GM19455 (cell line): Measurements from ENCODE around the gene SERPINA4.
"Not testable (repeated sequence)": the region's sequence is repeated elsewhere in the genome, so short reads cannot be mapped to it uniquely, and the experiment has no call there.

ENCODE experiments used
- ATAC-seq: cut with Tn5 transposase; IDR thresholded peaks from one replicate; pipeline ENCODE4 v1.9.1; 2021; ENCODE audit not compliant: unreplicated experiment

SERPINA4 gene

DNA sequence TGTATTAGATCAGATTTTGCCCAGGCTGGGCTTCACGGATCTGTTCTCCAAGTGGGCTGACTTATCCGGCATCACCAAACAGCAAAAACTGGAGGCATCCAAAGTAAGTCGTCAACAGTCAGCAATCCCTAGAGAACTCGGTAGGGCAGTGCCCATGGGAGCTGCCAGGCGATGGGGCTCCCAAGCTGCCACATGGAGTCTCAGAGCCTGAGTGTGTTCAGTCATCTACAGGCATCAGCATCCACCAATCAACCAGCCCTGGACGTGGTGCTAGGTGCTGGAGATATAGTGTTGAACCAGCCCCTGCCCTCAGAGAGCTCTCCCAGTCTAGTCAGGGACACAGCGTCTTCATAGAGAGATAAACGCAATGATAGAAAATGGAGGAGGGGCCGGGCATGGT is 6.9 kb downstream of the SERPINA4 start:
- ATAC-seq = no peak

DNA sequence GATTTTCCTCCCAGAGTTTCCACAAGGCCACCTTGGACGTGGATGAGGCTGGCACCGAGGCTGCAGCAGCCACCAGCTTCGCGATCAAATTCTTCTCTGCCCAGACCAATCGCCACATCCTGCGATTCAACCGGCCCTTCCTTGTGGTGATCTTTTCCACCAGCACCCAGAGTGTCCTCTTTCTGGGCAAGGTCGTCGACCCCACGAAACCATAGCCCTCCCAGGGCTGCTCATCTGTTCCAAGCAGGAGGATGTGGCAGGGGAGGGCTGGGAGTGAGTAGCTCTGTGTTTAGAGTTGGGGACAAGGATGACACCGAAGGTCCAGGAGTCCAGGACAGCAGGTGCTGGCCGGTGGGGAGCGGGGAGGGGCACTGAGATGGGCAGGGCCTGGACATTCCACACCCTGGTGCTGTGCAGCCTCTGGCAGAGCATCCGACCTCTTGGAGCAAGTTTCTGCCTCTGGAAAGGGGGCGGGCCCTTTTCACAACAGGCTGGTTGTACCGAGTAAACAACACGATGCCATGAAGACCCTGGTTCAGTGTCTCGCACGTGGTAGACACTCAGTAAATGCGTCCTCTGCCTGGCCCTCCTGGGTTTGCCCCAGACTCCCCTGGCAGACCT is 8.2 kb downstream of the SERPINA4 start:
- ATAC-seq = no peak

DNA sequence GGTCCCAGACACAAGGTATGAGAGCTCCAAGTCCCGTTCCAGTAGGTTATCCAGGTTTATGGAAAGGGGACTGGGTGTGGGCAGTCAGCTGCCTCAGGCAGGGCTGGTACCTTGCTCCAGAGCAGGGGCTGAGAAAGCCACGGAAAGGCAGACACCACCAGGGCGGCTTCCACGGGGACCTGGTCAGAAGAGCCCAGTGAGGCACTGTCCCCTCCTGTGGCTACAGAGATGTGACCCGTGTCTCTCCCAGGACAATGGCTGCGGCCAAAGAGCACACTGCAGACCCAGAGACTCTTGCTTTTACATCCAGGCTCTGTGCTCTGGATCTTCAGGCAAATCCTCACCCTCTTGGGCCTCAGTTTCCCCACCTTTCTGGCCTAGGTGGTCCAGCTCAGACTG is 8.8 kb downstream of the SERPINA4 start:
- ATAC-seq = no peak

DNA sequence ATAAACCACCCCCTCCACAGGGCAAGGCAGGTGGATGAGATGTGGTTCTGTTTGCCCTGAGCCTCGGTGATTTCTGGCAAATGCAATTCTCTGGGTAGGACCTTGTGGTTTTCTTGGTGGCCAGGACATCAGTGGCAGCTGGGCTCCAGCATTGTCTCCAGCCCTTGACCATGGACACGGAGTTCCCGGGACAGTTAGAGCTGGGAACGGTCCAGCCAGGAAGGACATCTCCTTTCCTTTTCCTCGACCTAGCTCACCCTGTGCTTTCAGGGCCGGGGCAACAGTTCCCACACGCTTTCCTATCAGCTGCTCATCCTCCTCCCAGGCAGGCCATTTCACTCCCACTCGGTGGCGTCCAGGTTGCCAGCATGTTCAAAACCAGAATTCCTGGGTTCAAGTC is 9.2 kb downstream of the SERPINA4 start:
- ATAC-seq = no peak

DNA sequence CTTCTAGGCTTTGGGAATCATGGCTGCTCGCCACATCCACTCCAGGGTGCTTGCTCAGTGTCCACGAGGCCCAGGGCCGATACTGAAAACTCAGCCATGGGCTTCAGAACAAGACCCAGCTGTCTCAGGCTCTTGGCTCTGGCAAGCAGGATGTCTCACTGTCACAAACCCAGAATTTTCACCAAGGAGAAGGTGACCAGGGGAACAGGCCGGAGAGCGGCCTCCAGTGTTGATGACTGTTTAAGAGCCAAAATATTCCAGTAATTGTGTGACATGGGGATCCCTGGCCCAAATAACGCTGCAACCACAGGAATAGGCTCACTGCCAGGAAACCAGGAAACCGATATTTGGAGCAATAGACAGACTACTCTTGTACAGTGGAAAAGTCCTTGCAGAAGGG is 10.2 kb downstream of the SERPINA4 start:
- no peak for ATAC-seq

DNA sequence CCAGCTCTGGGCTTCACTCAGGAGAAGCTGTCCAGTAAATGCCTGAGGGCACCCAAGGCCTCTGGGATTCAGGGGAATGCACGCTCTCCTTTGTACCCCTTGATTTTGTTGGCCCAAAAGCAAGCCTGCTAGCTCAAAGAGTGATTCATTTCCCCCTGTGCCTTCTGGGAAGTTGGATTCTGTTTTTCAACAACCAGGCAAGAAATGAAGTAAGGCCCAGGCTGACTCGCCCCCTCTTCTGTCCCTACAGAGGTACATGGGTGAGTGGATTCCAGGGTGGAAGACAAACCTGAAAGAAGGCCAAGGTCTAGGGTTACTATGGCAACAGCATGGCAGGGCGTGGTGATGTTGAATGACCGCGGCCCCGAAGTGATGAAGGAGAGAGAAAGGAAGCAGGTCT is 10.7 kb downstream of the SERPINA4 start:
- no peak for ATAC-seq

DNA sequence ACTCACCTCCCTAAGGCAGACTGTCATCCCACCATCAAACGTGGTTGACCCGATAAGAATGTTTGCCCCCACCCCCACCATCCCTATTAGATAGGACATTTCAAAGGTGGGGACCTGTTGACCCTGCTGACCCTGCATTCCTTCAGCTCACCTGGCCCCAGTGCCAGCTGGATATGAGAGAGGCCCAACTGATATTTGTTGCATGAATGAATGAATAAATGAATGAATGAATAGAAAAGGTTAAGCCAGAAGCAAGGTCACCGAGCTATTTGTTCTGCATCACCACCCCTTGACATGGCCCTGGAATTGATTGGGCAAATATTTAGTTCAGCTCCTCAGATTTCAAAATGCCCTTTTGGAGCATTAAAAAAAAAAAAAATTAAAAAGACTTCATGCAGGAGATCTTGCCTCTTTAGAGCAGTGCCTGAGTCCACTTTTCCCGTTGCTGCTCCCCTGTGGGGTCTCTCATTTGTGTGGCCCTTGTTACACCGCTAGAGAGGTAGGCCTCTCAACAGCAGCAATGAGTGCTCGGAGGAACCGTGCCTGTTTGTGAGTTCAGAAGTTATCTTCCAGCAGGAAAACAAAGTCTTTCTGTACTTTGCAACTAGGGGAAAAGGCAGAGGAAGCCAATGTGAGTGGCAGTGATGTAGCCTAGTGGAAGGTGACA is 11.5 kb downstream of the SERPINA4 start:
- no peak for ATAC-seq

DNA sequence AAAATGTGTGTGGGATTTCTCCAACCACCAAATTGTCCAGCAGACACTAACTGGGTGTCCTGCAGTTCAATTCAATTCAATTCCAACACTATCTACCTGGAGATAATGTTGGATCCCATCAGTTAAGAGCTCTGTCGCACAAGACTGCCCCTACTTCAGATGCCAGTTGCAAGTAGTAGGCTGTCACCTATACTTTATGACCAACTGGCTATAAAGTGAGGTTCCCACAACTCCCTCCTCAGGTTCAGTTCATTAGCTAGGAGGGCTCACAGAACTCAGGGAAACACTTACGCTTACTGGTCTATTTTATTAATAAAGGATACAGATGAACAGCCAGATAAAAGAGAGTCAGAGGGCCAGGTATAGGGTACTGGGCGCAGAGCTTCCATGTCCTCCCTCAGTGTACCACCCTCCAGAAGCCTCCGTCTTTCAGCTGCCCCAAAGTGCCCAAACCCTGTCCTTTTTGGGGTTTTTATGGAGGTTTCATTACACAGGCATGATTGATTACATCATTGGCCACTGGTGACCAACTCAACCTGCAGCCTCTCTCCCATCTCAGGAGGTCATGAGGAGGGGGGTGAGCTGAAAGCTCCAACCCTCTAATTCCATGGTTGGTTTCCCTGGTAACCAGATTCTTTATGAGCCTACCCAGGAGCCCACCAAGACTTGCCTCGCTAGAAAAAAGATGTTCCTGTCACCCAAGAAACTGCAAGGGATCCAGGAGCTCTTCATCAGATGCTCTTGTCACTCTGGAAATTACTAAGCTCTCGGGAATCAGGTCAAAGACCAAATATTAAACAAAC is 12.4 kb downstream of the SERPINA4 start:
- no peak for ATAC-seq

DNA sequence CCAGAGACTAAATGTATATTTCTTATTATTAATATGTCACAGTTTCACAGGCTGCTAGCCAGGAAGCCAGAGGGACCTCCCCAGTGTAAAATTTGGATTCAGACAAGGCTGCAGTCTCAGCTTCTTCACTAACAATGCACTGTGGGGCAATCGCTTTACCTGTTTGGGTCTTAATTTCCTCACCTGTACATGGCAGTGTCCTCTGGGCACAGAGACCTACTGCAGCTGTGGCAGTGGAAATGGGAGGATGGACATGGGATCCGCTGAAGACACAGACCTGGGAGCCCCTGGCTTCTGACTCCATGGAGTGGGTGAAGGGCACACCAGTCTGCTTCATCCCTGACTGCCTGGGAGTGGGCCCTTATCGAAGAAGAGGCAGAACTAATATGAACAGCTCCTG is 13.1 kb downstream of the SERPINA4 start:
- no peak for ATAC-seq

DNA sequence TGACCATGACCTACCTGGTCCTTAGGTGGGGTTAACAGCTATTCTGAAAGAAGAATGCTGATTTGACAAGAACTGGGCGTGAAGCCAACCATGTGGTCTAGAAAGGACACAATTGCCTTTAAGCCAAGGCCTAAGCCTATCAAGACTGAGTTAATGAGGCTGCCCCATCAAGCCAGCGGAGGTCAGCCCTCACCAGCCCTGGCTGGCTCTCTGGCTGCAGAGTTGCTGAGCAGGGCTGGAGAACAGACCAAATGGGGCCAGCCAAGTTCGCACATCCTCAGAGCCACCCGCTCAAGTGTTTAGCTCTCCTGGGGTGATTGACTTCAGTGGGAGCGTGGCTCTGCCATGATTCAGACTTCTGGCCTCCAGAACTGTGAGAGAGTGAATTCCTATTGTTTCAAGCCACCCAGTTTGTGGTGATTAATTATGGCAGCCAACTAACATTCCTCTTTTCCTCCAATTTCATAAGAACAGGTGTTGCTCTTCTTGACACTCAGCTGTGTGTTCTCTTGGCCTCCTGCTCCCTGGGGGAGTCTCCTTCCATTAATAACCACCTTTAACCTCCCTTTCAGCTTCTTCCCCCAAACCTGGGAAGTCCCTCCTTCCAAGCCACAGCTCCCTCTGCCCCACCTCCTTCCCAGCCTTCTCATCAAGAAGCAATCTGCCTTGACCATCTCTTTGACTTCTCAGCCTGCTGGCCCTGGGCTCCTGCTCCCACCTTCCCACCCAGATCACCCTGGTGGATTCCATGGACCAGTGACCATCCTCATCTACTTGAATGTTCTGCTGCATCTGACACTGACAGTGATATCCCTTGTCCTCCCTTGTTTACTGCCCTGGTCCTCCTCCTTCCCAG is 14.7 kb downstream of the SERPINA4 start:
- ATAC-seq = no peak

DNA sequence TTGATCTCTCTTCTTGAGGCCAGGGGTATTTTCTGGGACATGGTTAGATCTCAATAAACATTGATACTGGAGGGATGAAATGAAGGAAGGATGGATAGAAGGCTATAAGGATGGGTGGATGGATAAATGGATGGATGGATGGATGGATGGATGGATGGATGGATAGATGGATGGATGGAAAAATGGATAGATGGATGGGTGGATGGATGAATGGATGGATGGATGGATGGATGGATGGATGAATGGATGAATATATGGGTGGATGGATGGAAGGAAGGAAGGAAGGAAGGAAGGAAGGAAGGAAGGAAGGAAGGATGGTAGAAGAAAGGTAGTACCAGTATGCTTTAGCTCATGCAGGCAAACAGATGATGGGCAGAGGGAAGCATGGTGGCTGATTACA is 16.2 kb downstream of the SERPINA4 start:
- ATAC-seq = not testable (repeated sequence)

DNA sequence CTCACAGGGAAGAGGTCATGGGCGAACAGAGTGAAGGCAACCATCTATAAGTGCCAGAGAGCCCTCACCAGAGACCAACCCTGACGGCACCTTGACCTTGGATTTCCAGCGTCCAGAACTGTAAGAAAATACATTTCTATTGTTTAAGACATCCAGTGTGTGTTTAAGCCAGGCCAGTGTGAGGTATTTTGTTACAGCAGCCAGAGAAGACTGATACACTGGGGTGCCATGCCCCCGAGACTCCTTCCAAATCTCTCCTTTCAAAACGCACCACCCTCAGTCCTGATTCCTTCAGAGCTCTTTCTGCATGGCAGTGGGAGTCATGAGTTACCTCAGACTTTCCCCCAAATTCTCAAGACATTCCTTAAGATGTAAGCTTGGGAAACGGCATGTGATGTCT is 17.5 kb downstream of the SERPINA4 start:
- ATAC-seq = no peak

DNA sequence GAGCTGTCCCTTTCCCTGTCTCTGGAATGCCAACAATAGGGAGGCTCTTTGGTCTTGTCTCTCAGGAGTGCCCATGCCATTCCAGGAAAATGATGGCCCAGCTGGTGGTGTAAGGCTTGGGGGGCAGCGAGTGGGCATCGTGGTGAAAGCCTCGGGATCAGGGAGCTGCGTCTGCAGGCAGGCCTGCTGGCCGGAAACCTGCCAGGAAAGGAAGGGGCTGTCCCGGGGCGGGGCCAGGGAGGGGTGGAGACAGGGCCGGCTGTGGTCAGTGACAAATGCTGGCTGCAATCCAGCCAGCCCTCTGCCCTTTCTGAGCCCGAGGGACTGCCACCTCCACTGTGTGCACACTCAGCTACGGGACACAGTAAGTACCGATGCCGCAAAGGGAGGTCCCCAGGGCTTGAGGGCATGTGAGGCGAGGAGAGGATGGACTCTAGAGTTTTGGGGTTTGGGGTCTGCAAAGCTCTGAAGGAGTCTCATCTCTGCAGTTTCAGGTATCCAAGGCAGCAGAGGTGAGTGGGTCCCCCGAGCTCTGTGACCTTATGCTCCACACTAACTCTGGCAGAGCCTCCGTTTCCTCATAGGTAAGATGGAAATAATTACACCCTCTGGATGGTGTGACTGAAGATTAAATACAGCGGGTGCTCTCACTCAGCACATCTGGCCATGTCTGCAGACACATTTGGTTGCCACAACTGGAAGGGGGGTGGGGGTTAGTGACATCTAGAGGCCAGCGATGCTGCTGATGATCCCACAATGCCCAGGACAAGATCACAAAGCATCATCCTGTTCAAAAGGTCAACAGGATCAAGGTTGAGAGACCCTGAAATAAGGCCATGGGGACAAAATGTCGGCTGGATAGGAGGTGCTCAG is 20.1 kb downstream of the SERPINA4 start, which contains the start of gene SERPINA5:
Gene SERPINA5, plus strand, starts transcription at position 300 of the 873 bp plus-strand sequence. CDS start 5,937 bp downstream, outside the sequence.
- ATAC-seq = no peak

DNA sequence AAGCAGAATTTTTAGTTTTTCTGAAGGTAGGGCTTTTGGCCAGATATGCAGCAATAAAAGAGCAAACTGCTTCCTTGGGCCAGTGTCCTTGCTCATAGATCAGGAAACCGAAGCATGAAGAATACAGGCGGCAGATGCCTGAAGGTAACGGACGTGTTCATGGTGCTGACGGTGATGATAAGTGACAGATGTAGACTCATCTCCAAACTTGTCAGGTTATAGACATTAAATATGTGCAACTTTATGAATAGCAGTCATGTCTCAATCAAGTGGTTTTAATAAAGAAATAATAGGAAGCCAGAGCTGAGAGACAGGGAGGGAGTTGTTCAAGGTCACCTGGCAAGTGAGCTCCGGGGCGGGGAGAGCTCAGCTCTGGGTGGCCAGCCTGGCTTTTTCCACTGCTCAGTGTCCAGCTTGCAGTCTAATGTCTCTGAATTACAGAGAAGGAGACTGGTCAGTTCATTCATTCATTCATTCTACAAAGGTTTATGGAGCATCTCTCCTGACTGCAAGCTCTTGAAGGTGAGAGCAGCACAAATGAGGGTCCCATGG is 21.0 kb downstream of the SERPINA4 start:
- ATAC-seq = no peak

DNA sequence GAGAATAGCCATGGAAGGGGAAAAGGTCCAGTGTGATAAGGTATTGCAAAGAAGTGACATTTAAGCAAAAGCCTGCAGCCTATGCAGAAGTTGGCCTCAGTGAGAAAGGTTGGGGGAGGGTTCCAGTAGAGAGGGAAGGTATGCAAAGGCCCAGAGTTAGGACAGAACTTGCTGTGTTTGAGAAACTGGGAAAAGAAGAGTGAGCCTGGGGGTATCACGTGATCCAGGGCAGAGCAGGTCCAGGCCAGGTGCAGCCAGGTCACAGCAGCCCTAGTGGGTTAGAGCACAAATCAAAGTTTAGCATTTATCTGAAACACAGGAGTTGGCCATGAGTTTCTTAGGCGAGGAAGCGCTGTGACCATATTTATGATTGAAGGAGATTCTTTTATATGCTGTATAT is 21.6 kb downstream of the SERPINA4 start:
- ATAC-seq = no peak

DNA sequence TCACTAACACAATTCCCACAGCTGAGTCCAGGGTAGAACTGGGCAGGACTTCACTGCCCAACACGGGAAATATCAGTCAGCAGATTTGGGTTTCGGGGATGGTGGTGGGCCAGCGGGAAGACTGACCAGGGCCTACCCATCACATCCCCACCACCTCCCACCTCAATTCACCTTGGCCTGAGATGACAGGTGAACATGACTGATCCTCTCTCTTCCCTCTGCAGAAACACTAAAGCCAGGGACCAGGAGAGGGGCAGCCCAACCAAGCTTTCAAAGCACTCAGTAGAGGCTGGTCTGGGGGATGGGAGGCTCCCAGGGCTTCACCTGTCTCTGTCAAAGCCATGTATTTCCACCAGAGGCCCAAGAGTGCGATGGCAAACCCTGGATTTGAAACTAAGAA is 22.3 kb downstream of the SERPINA4 start:
- ATAC-seq = no peak

DNA sequence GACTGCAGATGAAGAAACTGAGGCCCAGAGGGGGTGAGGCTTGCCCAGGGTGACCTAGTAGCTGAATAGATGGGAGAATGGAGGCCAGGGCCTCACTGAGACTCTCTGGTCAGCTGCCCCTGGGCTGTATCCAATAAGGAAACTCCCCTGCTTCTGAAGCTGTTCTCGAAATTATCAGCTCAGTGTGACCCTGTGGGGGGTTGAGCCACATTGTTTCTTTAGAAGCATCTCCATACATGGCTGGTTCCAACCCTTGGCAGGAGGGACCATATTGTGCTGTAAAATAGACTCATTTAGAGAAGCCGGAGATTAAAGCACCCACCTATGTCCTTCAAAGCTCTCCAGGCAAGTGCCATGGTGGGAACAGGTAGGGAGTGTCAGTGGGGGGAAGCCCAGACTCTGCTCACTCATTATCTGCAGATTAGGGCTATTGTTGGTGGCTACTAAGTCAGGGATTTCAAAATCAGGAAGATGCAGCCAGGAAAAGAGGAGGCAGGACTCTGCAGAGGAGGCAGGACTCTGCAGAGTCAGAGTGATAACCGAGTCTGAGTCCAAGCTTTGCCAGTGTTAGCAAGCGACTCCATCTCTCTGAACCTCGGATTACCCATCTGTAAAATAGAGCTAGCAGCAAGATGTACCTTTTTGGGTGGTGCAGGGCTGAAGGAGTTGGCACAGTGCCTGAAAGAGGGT is 23.5 kb downstream of the SERPINA4 start:
- ATAC-seq = no peak

DNA sequence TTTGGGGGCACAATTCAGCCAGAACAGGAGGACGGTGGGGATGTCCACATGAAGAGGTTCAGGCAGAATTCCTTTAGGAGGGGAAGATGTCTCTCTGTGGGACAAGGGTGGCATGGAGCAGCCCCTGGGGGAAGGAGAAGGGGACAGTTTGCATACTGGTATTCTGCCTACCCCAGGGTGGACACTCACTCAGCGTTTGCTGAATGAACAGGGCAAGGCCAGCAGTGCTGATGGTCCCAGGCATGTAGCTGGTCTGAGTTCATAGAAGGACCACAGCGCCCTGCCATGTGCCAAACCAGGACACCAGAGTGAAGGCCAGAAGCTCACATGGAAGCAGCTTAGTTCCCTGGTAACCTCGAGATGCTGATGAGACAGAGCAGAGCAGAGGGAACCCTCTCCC is 25.4 kb downstream of the SERPINA4 start:
- ATAC-seq = no peak

DNA sequence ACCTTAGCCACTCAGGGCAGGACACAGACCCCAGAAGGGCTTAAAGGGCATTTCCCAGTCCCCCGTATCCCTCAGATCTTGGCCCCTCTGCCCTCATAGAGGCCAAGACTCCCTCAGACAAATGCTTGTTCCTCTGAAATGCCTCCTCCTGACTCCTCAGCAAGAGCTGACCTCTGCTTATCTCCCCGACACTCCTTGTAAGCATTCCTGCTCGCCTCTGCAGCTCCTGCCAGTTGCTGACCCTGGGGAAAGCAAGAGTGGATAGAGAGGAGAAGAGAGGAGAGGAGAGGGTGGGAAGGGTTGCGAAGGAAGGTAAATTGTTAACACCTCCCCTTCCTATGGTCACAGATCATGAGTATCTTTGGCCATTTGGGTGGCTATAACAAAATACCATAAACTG is 27.1 kb downstream of the SERPINA4 start:
- no peak for ATAC-seq
